ENCODE data around the gene NCS1. TPM values are rescaled to one million over a fixed set of nuclear protein-coding genes. Genes with fewer than 3 reads are reported as not detected.
"Not testable (repeated sequence)": the region's sequence is repeated elsewhere in the genome, so short reads cannot be mapped to it uniquely, and the experiment has no call there.

The NCS1 gene
- total RNA-seq, 2 experiments from 2014 or later = 4.0 to 16.9 TPM

DNA sequence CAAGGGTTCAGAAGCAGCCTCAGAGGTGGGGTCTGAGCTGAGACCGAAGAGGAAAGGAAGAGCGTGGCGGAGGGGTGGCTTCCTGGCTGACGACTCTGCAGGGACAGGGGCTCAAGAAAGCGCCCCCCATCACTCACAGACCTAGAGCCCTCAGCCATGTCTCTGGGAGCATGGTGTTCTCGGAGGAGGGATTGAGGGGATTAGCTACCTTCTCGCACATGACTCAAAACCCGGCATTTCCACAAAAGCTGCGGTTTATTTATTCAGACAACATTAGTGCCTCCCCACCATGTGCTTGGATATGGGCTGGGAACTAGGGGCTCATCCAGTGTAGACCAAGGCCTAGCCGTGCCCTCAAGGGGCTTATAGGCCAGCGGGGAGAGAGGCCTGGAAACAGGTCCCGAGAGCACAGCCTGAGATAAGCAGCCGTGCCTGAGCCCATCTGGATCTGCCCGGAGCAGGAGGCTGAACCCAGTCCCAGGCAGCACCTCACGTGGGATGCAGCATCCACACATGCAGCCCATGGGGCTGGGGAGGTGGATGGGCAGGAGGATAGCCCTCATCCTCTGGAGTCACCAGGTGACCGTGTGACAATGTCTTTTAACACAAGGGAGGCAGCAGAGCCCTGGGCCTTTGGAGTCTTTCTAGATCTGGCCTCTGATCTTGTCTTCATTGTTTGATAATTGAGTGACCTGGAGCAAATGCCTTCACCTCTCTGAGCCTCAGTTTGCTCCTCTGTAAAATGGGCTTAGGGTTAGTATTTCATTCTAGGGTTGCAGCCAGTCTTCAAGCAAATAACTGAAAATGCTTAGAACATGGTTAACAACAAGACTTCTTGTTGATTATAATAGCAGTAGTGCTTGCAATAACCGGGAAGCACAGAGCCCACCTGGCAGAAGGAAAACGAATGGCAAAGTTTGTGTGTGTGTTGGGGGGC, 92.5 kb downstream of the NCS1 start:
- CTCF ChIA-PET = interaction anchor here (1.5 kb wide), 1 partner anchor 157 kb away, joined by 3 read pairs; no protein-coding TSS in a partner anchor
- DNase-seq (no peak), ATAC-seq (no peak)
- Mint-ChIP-seq H3K36me3 (no peaks in the 10 kb centered on the region), H3K27ac (no peak overlapping the region), H3K4me1 (no peaks in the 10 kb centered on the region), H3K4me3 (no peak overlapping the region), H3K9me3 (ENCODE audit: low read depth) (no peaks in the 10 kb centered on the region), H3K27me3 (peaks cover 84% of the 10 kb centered on the region)

- no peak within 1 kb of the TSS for H3K27ac Mint-ChIP-seq
- no peak for DNase-seq
- no peaks in the 10 kb centered on the region for H3K9me3 Mint-ChIP-seq (ENCODE audit: low read depth)
- CTCF ChIA-PET = no interaction called here
- no peak for ATAC-seq
- no peaks in the 10 kb centered on the region for H3K4me1 Mint-ChIP-seq
- no peak within 1 kb of the TSS for H3K4me3 Mint-ChIP-seq
- no peaks in the 10 kb centered on the region for H3K36me3 Mint-ChIP-seq
- H3K27me3 Mint-ChIP-seq = peaks cover 85% of the 10 kb centered on the region
Observed at GRCh38 chr9:130265431-130266235, 93.4 kb downstream of the NCS1 start, which contains the start of gene HMCN2. Gene HMCN2, plus strand, starts transcription at chr9:130265760. Its CDS starts 119 bp downstream, at chr9:130265879.

DNA sequence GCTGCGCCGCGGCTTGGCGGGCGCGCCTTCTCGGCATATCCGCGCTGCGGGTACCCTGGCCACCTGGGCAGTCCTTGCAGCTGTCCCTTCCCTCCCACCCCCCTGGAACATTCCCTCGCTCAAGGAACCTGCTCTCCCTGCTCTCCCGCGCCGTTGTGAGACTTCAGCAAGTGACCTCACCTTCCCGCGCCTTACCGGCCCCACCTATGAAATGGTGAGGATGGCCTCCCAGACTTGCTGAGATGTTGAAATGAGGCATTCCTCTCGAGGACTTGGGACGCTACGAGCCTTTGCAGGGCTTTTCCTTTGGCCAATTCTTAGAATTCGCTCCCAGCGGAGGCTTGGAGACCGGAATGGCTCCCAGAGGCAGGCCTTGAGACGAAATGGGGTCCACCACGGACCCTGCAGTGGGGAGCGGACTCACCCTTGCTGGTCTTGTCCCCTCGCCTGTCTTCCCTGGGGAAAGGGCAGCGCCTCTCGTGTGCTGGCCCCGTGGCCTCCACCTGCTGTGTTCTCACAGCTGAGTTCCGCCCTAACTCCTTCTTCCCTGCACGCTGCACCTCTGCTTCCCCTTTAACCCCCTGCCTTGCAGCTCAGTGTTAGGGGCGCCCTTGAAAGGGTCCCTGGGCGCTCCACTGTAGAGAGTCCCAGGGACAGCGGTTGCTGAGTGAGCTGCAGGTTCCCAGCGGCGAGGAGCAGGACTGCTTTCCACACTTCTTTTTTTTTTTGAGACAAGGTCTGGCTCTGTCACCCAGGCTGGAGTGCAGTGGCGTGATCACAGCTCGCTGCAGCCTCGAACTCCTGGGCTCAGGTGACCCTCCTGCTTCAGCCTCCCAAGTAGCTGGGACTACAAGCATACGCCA, 94.3 kb downstream of the NCS1 start:
- H3K9me3 Mint-ChIP-seq (ENCODE audit: low read depth) = no peaks in the 10 kb centered on the region
- CTCF ChIA-PET = no interaction called here
- H3K4me1 Mint-ChIP-seq = no peaks in the 10 kb centered on the region
- ATAC-seq (no peak), DNase-seq (no peak)
- H3K27ac Mint-ChIP-seq = no peak overlapping the region
- H3K4me3 Mint-ChIP-seq = no peak overlapping the region
- H3K27me3 Mint-ChIP-seq = peaks cover 87% of the 10 kb centered on the region
- no peaks in the 10 kb centered on the region for H3K36me3 Mint-ChIP-seq

GRCh38 chr9:130267930-130268329, 95.7 kb downstream of the NCS1 start:
- CTCF ChIA-PET = interaction anchor here (0.6 kb wide), 1 partner anchor 1787 kb away, joined by 3 read pairs; no protein-coding TSS in a partner anchor
- no peak overlapping the region for H3K4me3 Mint-ChIP-seq
- no peak overlapping the region for H3K27ac Mint-ChIP-seq
- H3K27me3 Mint-ChIP-seq = peaks cover 84% of the 10 kb centered on the region
- no peaks in the 10 kb centered on the region for H3K9me3 Mint-ChIP-seq (ENCODE audit: low read depth)
- no peak for ATAC-seq
- no peak for DNase-seq
- no peaks in the 10 kb centered on the region for H3K4me1 Mint-ChIP-seq
- no peaks in the 10 kb centered on the region for H3K36me3 Mint-ChIP-seq

- Mint-ChIP-seq H3K4me3 (no peak overlapping the region), H3K27me3 (peaks cover 78% of the 10 kb centered on the region), H3K4me1 (no peaks in the 10 kb centered on the region), H3K36me3 (no peaks in the 10 kb centered on the region), H3K27ac (no peak overlapping the region), H3K9me3 (ENCODE audit: low read depth) (no peaks in the 10 kb centered on the region)
- no peak for DNase-seq
- no peak for ATAC-seq
- CTCF ChIA-PET = interaction anchor here (0.6 kb wide), 1 partner anchor 1786 kb away, joined by 3 read pairs; no protein-coding TSS in a partner anchor
Observed at GRCh38 chr9:130268521-130269211, 96.5 kb downstream of the NCS1 start.

- H3K4me3 Mint-ChIP-seq = no peak overlapping the region
- H3K9me3 Mint-ChIP-seq (ENCODE audit: low read depth) = no peaks in the 10 kb centered on the region
- no peaks in the 10 kb centered on the region for H3K36me3 Mint-ChIP-seq
- CTCF ChIA-PET = no interaction called here
- H3K4me1 Mint-ChIP-seq = no peaks in the 10 kb centered on the region
- H3K27me3 Mint-ChIP-seq = peaks cover 57% of the 10 kb centered on the region
- no peak for DNase-seq
- ATAC-seq = no peak
- no peak overlapping the region for H3K27ac Mint-ChIP-seq
Observed at GRCh38 chr9:130271473-130271872, 99.3 kb downstream of the NCS1 start.

GRCh38 chr9:130275156-130275555, 103.0 kb downstream of the NCS1 start:
- DNase-seq (no peak), ATAC-seq (no peak)
- CTCF ChIA-PET = no interaction called here
- Mint-ChIP-seq H3K27ac (no peak overlapping the region), H3K27me3 (peaks cover 22% of the 10 kb centered on the region), H3K9me3 (ENCODE audit: low read depth) (no peaks in the 10 kb centered on the region), H3K4me1 (no peaks in the 10 kb centered on the region), H3K36me3 (no peaks in the 10 kb centered on the region), H3K4me3 (no peak overlapping the region)

GRCh38 chr9:130276121-130276520, 103.9 kb downstream of the NCS1 start:
- no peaks in the 10 kb centered on the region for H3K9me3 Mint-ChIP-seq (ENCODE audit: low read depth)
- no peak overlapping the region for H3K4me3 Mint-ChIP-seq
- CTCF ChIA-PET = no interaction called here
- no peak overlapping the region for H3K27ac Mint-ChIP-seq
- no peaks in the 10 kb centered on the region for H3K4me1 Mint-ChIP-seq
- H3K36me3 Mint-ChIP-seq = no peaks in the 10 kb centered on the region
- DNase-seq = no peak
- no peak for ATAC-seq
- H3K27me3 Mint-ChIP-seq = peaks cover 15% of the 10 kb centered on the region

- peaks cover 6% of the 10 kb centered on the region for H3K27me3 Mint-ChIP-seq
- no peaks in the 10 kb centered on the region for H3K36me3 Mint-ChIP-seq
- CTCF ChIA-PET = no interaction called here
- H3K4me1 Mint-ChIP-seq = no peaks in the 10 kb centered on the region
- H3K27ac Mint-ChIP-seq = no peak overlapping the region
- no peak for ATAC-seq
- no peak overlapping the region for H3K4me3 Mint-ChIP-seq
- no peak for DNase-seq
- H3K9me3 Mint-ChIP-seq (ENCODE audit: low read depth) = no peaks in the 10 kb centered on the region
Observed at GRCh38 chr9:130276955-130277354, 104.8 kb downstream of the NCS1 start.

- H3K4me1 Mint-ChIP-seq; CTCF ChIA-PET; ATAC-seq; H3K4me3 Mint-ChIP-seq; H3K36me3 Mint-ChIP-seq; H3K9me3 Mint-ChIP-seq (ENCODE audit: low read depth); H3K27me3 Mint-ChIP-seq; DNase-seq; H3K27ac Mint-ChIP-seq: not testable (repeated sequence)
Observed at GRCh38 chr9:130277525-130277924, 105.3 kb downstream of the NCS1 start.

DNA sequence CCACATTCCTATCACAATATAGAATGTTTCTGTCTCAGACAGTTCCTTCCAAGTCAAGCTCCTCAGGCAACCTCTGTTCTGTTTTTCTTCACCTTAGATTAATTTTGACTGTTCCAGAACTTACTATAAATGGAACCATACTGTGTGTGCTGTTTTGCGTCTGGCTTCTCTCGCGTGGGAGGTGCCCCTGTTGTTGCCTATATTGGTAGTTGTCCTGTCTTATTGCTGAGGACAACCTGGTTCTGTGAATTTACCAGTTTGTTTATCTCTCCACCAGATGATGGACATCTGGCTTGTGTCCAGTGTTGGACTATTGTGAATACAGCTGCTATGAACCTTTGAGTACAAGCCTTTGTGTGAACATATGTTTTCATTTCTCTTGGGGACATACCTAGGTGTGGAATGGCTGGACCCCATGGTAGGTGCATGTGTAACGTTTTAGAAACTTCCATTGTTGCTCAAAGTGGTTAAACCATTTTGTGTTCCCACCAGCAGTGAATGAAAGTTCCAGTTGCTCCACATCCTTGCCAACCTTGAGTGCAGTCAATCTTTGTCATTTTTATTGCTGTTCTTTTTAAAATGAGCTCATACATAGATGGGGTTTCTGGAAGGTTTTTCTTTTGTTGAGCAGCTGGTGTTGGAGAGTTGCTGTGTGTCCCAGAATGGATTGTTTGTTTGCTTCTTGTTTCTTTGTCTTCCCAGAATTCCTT, 111.5 kb downstream of the NCS1 start:
- ATAC-seq (no peak), DNase-seq (no peak)
- H3K27me3 Mint-ChIP-seq = no peaks in the 10 kb centered on the region
- no peak overlapping the region for H3K27ac Mint-ChIP-seq
- no peak overlapping the region for H3K4me3 Mint-ChIP-seq
- no peaks in the 10 kb centered on the region for H3K36me3 Mint-ChIP-seq
- no peaks in the 10 kb centered on the region for H3K4me1 Mint-ChIP-seq
- CTCF ChIA-PET = no interaction called here
- H3K9me3 Mint-ChIP-seq (ENCODE audit: low read depth) = no peaks in the 10 kb centered on the region

- Mint-ChIP-seq H3K27me3 (no peaks in the 10 kb centered on the region), H3K9me3 (ENCODE audit: low read depth) (no peaks in the 10 kb centered on the region), H3K4me1 (no peaks in the 10 kb centered on the region), H3K36me3 (no peaks in the 10 kb centered on the region), H3K27ac (no peak overlapping the region), H3K4me3 (no peak overlapping the region)
- no peak for DNase-seq
- CTCF ChIA-PET = no interaction called here
- no peak for ATAC-seq
Observed at GRCh38 chr9:130284249-130284625, 112.0 kb downstream of the NCS1 start.

Data from activated CD8-positive, alpha-beta memory T cell treated with anti-CD3 and anti-CD28 coated beads, Interleukin-2, amount 10 ng/mL, durations not matched to agents 7 days and 5 days (primary cell).